Common myeloid progenitor, CD34-positive (primary cell): Measurements from ENCODE around the gene CTSZ.
"Not testable (repeated sequence)": the region's sequence is repeated elsewhere in the genome, so short reads cannot be mapped to it uniquely, and the experiment has no call there.

ENCODE experiments used
- CTCF ChIA-PET: fragments of 350-600 bp; sonication (Branson Sonifier 250); formaldehyde crosslinking; loops from one replicate; lab custom pipeline; 2021; ENCODE audit warnings: antibody characterized with exemption; lab: Charles Lee
- POLR2A ChIA-PET: fragments of 350-600 bp; sonication (Branson Sonifier 250); formaldehyde crosslinking; loops from one replicate; lab custom pipeline; 2021; ENCODE audit warnings: antibody characterized with exemption; lab: Charles Lee
- DNase-seq, 3 donors: peaks; one replicate each; pipeline versions ENCODE4 v3.0.0 to v3.0.0-alpha.2; 2013
- H3K27ac ChIP-seq, 2 experiments: 1 replicate in 1 of 2; 2 replicates in 1 of 2; pipeline ENCODE4 v1.7.0; 2013; ENCODE audit warnings: inconsistent platforms in 2 of 2, low read length in 2 of 2, mild to moderate bottlenecking in 2 of 2, low read depth in 1 of 2, moderate library complexity in 1 of 2; ENCODE audit not compliant: severe bottlenecking in 2 of 2, insufficient read depth in 1 of 2, poor library complexity in 1 of 2
- H3K27me3 ChIP-seq, 5 experiments: replicated peaks in 2 of 5; 1 replicate in 3 of 5; 2 replicates in 2 of 5; pipeline versions ENCODE4 v1.6.1 to v1.7.0; 2013; ENCODE audit warnings: low read length in 4 of 5, mild to moderate bottlenecking in 2 of 5, moderate library complexity in 2 of 5, inconsistent platforms in 1 of 5; ENCODE audit not compliant: insufficient read depth in 5 of 5, control insufficient read depth in 4 of 5
- H3K36me3 ChIP-seq, 4 experiments: 1 replicate in 2 of 4; 2 replicates in 2 of 4; pipeline versions ENCODE4 v1.6.1 to v1.7.0; 2013; ENCODE audit warnings: low read length in 3 of 4, control low read depth in 1 of 4, mild to moderate bottlenecking in 1 of 4; ENCODE audit not compliant: control insufficient read depth in 4 of 4, insufficient read depth in 4 of 4
- H3K4me1 ChIP-seq, 4 experiments: 1 replicate in 3 of 4; 2 replicates in 1 of 4; pipeline versions ENCODE4 v1.6.1 to v1.7.1; 2013; ENCODE audit warnings: low read length in 3 of 4, mild to moderate bottlenecking in 3 of 4, control low read depth in 1 of 4, inconsistent platforms in 1 of 4, moderate library complexity in 1 of 4; ENCODE audit not compliant: control insufficient read depth in 4 of 4, insufficient read depth in 4 of 4; ENCODE audit errors: control extremely low read depth in 1 of 4
- H3K4me3 ChIP-seq, 7 experiments: 1 replicate in 4 of 7; 2 replicates in 3 of 7; pipeline versions ENCODE4 v1.5.1 to v1.7.0; 2013; ENCODE audit warnings: mild to moderate bottlenecking in 7 of 7, low read length in 6 of 7, moderate library complexity in 6 of 7, inconsistent platforms in 2 of 7, low read depth in 2 of 7, control low read depth in 1 of 7; ENCODE audit not compliant: insufficient read depth in 4 of 7, control insufficient read depth in 1 of 7; ENCODE audit errors: extremely low read depth in 1 of 7
- H3K9me3 ChIP-seq, 5 experiments: 1 replicate in 4 of 5; 2 replicates in 1 of 5; pipeline versions ENCODE4 v1.6.1 to v1.7.1; 2013; ENCODE audit warnings: low read length in 4 of 5, mild to moderate bottlenecking in 2 of 5, inconsistent platforms in 1 of 5, low read depth in 1 of 5, moderate library complexity in 1 of 5; ENCODE audit not compliant: control insufficient read depth in 4 of 5, insufficient read depth in 2 of 5; ENCODE audit errors: control extremely low read depth in 1 of 5
- WGBS: methylation state at CpG from one replicate; pipeline ENCODE4 v1.1.5; 2013; ENCODE audit not compliant: insufficient coverage; 5-methylcytosine and 5-hydroxymethylcytosine counted together

CTSZ gene

GRCh38 chr20:58970146-58970545 lies 36.9 kb downstream of the CTSZ start:
- no peak for DNase-seq
- Histone ChIP-seq H3K4me1 (no peaks in the 10 kb centered on the region), H3K9me3 (peaks cover 0 to 3% (median 0%) of the 10 kb centered on the region in 5 experiments), H3K4me3 (no peak overlapping the region), H3K27ac (no peak overlapping the region), H3K27me3 (peaks cover 0 to 5% (median 0%) of the 10 kb centered on the region in 5 experiments), H3K36me3 (no peaks in the 10 kb centered on the region)
- WGBS = no CpG with 5 or more reads among the region's 1 CpG
- CTCF ChIA-PET = no interaction called here
- POLR2A ChIA-PET = no interaction called here

DNA sequence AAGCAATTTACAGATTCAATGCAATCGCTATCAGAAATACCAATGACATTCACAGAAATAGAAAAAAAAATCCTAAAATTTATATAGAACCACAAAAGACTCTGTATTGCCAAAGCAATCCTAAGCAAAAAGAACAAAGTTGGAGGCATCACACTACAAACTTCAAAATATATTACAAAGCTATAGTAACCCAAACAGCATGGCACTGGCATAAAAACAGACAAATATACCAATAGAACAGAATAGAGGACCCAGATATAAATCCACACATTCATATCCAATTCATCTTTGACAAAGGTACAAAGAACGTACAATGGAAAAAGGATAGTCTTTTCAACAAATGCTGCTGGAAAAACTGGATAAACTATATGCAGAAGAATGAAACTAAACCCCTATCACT lies 37.6 kb downstream of the CTSZ start:
- ChIA-PET POLR2A (no interaction called here), CTCF (no interaction called here)
- H3K36me3 ChIP-seq = no peaks in the 10 kb centered on the region
- no peak overlapping the region for H3K4me3 ChIP-seq
- H3K9me3 ChIP-seq = peaks cover 0 to 2% (median 0%) of the 10 kb centered on the region in 5 experiments
- H3K27me3 ChIP-seq = peaks cover 0 to 5% (median 0%) of the 10 kb centered on the region in 5 experiments
- H3K27ac ChIP-seq = no peak overlapping the region
- no peak for DNase-seq
- H3K4me1 ChIP-seq = no peaks in the 10 kb centered on the region
- no CpG with 5 or more reads among the region's 2 CpGs for WGBS

- ChIA-PET POLR2A (no interaction called here), CTCF (interaction anchor here (0.6 kb wide), 1 partner anchor 55 kb away, joined by 4 read pairs; no protein-coding TSS in a partner anchor)
- Histone ChIP-seq H3K27me3 (peaks cover 0 to 5% (median 0%) of the 10 kb centered on the region in 5 experiments), H3K9me3 (peaks cover 0 to 2% (median 0%) of the 10 kb centered on the region in 5 experiments), H3K36me3 (no peaks in the 10 kb centered on the region), H3K27ac (no peak overlapping the region), H3K4me3 (no peak overlapping the region), H3K4me1 (no peaks in the 10 kb centered on the region)
- WGBS = 93% methylated on average over 9 of the region's 10 CpGs
- DNase-seq = no peak
Measured at GRCh38 chr20:58967652-58968429, 39.2 kb downstream of the CTSZ start.

- H3K27ac ChIP-seq = no peak overlapping the region
- ChIA-PET POLR2A (no interaction called here), CTCF (interaction anchor here (0.9 kb wide), 1 partner anchor 98 kb away, joined by 3 read pairs; no protein-coding TSS in a partner anchor)
- H3K4me3 ChIP-seq = no peak overlapping the region
- no peaks in the 10 kb centered on the region for H3K36me3 ChIP-seq
- no peak for DNase-seq
- WGBS = 94% methylated on average over 13 of the region's 14 CpGs
- H3K9me3 ChIP-seq = peaks cover 0 to 2% (median 0%) of the 10 kb centered on the region in 5 experiments
- H3K27me3 ChIP-seq = peaks cover 0 to 5% (median 0%) of the 10 kb centered on the region in 5 experiments
- H3K4me1 ChIP-seq = no peaks in the 10 kb centered on the region
Measured at GRCh38 chr20:58965270-58966064, 41.6 kb downstream of the CTSZ start.

DNA sequence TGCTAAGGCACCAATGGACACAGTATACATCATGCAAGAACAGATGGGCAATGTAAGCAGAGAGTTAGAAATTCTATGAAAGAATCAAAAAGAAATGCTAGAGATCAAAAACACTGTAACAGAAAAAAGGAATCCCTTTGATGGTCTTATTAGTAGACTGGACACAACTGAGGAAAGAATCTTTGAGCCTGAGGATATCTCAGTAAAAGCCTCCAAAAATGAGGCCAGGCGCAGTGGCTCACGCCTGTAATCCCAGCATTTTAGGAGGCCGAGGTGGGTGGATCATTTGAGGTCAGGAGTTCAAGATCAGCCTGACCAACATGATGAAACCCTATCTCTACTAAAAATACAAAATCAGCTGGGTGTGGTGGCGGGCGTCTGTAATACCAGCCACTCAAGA lies 43.1 kb downstream of the CTSZ start:
- H3K27me3 ChIP-seq, H3K4me3 ChIP-seq, POLR2A ChIA-PET, H3K9me3 ChIP-seq, H3K4me1 ChIP-seq, CTCF ChIA-PET, DNase-seq, H3K36me3 ChIP-seq, H3K27ac ChIP-seq: not testable (repeated sequence)
- 93% methylated on average over 3 of the region's 5 CpGs for WGBS

DNA sequence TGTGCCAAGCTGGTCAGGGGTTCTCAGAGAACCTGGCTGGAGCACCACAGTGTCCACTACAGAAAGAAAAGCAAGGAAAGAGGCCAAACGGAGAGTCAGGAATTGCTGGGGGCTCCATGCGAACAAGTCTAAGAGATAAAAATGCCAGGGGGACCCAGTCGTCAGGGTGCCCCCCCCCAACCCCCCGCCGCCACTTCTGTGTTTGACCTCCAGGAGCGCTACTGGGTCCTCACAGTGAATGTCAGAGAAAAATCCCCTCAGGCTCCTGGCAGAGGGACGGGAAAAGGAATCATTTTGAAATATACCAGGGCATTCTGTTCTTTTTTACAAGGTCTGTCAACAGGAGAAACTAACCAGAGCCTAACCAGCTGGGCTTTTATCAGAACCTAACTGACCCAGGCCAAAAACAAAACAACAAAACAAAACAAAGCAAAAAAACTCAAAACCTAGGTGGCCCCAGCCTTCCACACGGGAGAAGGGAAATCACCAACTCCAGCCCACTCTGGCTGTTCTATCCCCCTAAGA lies 43.9 kb downstream of the CTSZ start:
- no peaks in the 10 kb centered on the region for H3K36me3 ChIP-seq
- H3K4me3 ChIP-seq = no peak overlapping the region
- WGBS = 93% methylated on average over 6 of the region's 8 CpGs
- H3K9me3 ChIP-seq = no peaks in the 10 kb centered on the region
- ChIA-PET CTCF (no interaction called here), POLR2A (no interaction called here)
- H3K27me3 ChIP-seq = peaks cover 0 to 5% (median 0%) of the 10 kb centered on the region in 5 experiments
- DNase-seq = no peak
- H3K4me1 ChIP-seq = no peaks in the 10 kb centered on the region
- H3K27ac ChIP-seq = no peak overlapping the region
